Measurements from ENCODE around the gene FOXP1.

GRCh38 chr3:71177375-71177774 lies 406.2 kb downstream of the FOXP1 start:
- TF ChIP-seq ELF4 (IDR thresholded peaks at IDR 0.05): no peak
- no peak for TF ChIP-seq FOXA1 (IDR thresholded peaks at IDR 0.05)
- no peak for TF ChIP-seq FOXM1 (IDR thresholded peaks at IDR 0.05; ENCODE audit: borderline replicate concordance)
- TF ChIP-seq, protein P1, sequence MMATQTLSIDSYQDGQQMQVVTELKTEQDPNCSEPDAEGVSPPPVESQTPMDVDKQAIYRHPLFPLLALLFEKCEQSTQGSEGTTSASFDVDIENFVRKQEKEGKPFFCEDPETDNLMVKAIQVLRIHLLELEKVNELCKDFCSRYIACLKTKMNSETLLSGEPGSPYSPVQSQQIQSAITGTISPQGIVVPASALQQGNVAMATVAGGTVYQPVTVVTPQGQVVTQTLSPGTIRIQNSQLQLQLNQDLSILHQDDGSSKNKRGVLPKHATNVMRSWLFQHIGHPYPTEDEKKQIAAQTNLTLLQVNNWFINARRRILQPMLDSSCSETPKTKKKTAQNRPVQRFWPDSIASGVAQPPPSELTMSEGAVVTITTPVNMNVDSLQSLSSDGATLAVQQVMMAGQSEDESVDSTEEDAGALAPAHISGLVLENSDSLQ (IDR thresholded peaks at IDR 0.05): no peak
- no peak for TF ChIP-seq HDGF (IDR thresholded peaks at IDR 0.05; ENCODE audit: borderline replicate concordance)
- TF ChIP-seq BHLHE40 (IDR thresholded peaks at IDR 0.05; ENCODE audit: borderline replicate concordance): no peak
- TF ChIP-seq SP1 (IDR thresholded peaks at IDR 0.05): no peak

Measured in HEK293T (cell line).